SU-DHL-6 (cell line): ENCODE measurements around the gene FAM20A.

ENCODE experiments used
- H2AFZ ChIP-seq: fragments of 200-600 bp; sonication (generic); 2 replicates; pipeline ENCODE4 v1.6.1; 2014; ENCODE audit warnings: low read depth, mild to moderate bottlenecking, moderate library complexity, mixed read lengths, antibody characterized with exemption, low read length; ENCODE audit not compliant: severe bottlenecking
- H3F3A ChIP-seq: fragments of 200-600 bp; shearing (Covaris generic); 2 replicates; pipeline ENCODE4 v1.6.0; 2016; ENCODE audit warnings: antibody characterized with exemption, mild to moderate bottlenecking; ENCODE audit not compliant: insufficient read depth
- H3K27ac ChIP-seq: fragments of 200-600 bp; sonication (generic); 2 replicates; pipeline ENCODE4 v1.5.1; 2016; ENCODE audit warnings: low read depth, mild to moderate bottlenecking, low read length, moderate library complexity, mixed read lengths
- H3K27me3 ChIP-seq: fragments of 200-600 bp; sonication (generic), shearing (Covaris generic); 2 replicates; pipeline ENCODE4 v1.6.0; 2014; ENCODE audit warnings: mild to moderate bottlenecking, low read length
- H3K36me3 ChIP-seq: fragments of 200-600 bp; sonication (generic); 2 replicates; pipeline ENCODE4 v1.6.1; 2014; ENCODE audit warnings: mild to moderate bottlenecking, low read length, mixed read lengths
- H3K4me2 ChIP-seq: fragments of 300-600, 200-600 bp; shearing (Covaris generic), sonication (generic); 2 replicates; pipeline ENCODE4 v1.6.0; 2014; ENCODE audit warnings: low read length, low read depth, mild to moderate bottlenecking; ENCODE audit not compliant: poor library complexity, severe bottlenecking
- H3K4me3 ChIP-seq: fragments of 200-600 bp; sonication (generic); 2 replicates; pipeline ENCODE4 v1.5.1; 2014; ENCODE audit warnings: antibody characterized with exemption, low read length, mild to moderate bottlenecking, mixed read lengths; ENCODE audit not compliant: insufficient read depth, poor library complexity, severe bottlenecking
- H3K79me2 ChIP-seq: fragments of 200-600 bp; sonication (generic); 2 replicates; pipeline ENCODE4 v1.6.1; 2014; ENCODE audit warnings: mild to moderate bottlenecking, low read length, moderate library complexity; ENCODE audit not compliant: insufficient read depth
- H3K9ac ChIP-seq: fragments of 200-600 bp; sonication (generic); 2 replicates; pipeline ENCODE4 v1.7.0; 2014; ENCODE audit warnings: mild to moderate bottlenecking, low read length
- H3K9me2 ChIP-seq: fragments of 200-600 bp; sonication (generic); replicated peaks from 2 replicates; pipeline ENCODE4 v1.6.1; 2014; ENCODE audit warnings: low read length; ENCODE audit not compliant: insufficient read depth
- H3K9me3 ChIP-seq: fragments of 200-600 bp; sonication (generic); 2 replicates; pipeline ENCODE4 v1.6.1; 2014; ENCODE audit warnings: low read length, mixed read lengths; ENCODE audit not compliant: insufficient read depth
- H4K20me1 ChIP-seq: fragments of 200-600 bp; sonication (generic); 2 replicates; pipeline ENCODE4 v1.6.1; 2014; ENCODE audit warnings: low read depth, mild to moderate bottlenecking, antibody characterized with exemption, low read length, moderate library complexity, mixed read lengths
- CTCF ChIP-seq: fragments of 200-600 bp; sonication (generic); IDR thresholded peaks from one replicate; pipeline ENCODE4 v1.5.1; 2017; ENCODE audit warnings: antibody characterized with exemption, mild to moderate bottlenecking, low read length, moderate library complexity; ENCODE audit not compliant: insufficient read depth, poor library complexity, severe bottlenecking
- EZH2phosphoT487 ChIP-seq: fragments of 200-600 bp; sonication (generic), shearing (Covaris generic); conservative IDR thresholded peaks from 2 replicates; pipeline ENCODE4 v1.6.1; 2018; ENCODE audit warnings: mild to moderate bottlenecking, antibody characterized with exemption, low read length, moderate library complexity, mixed read lengths

FAM20A gene

GRCh38 chr17:68542698-68543463, 58.3 kb downstream of the FAM20A start:
- no peaks in the 10 kb centered on the region for H3K79me2 ChIP-seq
- H3K9me3 ChIP-seq, result no peaks in the 10 kb centered on the region
- no peak overlapping the region for H3K4me2 ChIP-seq
- no peaks in the 10 kb centered on the region for H3K9me2 ChIP-seq
- H4K20me1 ChIP-seq, result no peaks in the 10 kb centered on the region
- H3F3A ChIP-seq, result no peaks in the 10 kb centered on the region
- H2AFZ ChIP-seq, result no peak overlapping the region
- H3K4me3 ChIP-seq, result no peak overlapping the region
- no peak overlapping the region for H3K27ac ChIP-seq
- H3K27me3 ChIP-seq, result no peaks in the 10 kb centered on the region
- no peak overlapping the region for H3K9ac ChIP-seq
- TF ChIP-seq CTCF (no peak), EZH2phosphoT487 (no peak)
- H3K36me3 ChIP-seq, result no peaks in the 10 kb centered on the region

- Histone ChIP-seq H3K36me3 (no peaks in the 10 kb centered on the region), H2AFZ (no peak overlapping the region), H3K79me2 (no peaks in the 10 kb centered on the region), H3K9ac (no peak overlapping the region), H3K4me3 (no peak overlapping the region), H3K4me2 (no peak overlapping the region), H4K20me1 (no peaks in the 10 kb centered on the region), H3K9me2 (no peaks in the 10 kb centered on the region), H3K27ac (no peak overlapping the region), H3K9me3 (no peaks in the 10 kb centered on the region), H3K27me3 (no peaks in the 10 kb centered on the region), H3F3A (no peaks in the 10 kb centered on the region)
- TF ChIP-seq EZH2phosphoT487, result no peak
- no peak for TF ChIP-seq CTCF
Measured at GRCh38 chr17:68541816-68542215, 59.4 kb downstream of the FAM20A start.

GRCh38 chr17:68540981-68541380, 60.2 kb downstream of the FAM20A start:
- no peak overlapping the region for H3K9ac ChIP-seq
- H3F3A ChIP-seq, result no peaks in the 10 kb centered on the region
- H2AFZ ChIP-seq, result no peak overlapping the region
- no peak overlapping the region for H3K4me3 ChIP-seq
- no peaks in the 10 kb centered on the region for H3K9me3 ChIP-seq
- H3K36me3 ChIP-seq, result no peaks in the 10 kb centered on the region
- H3K27me3 ChIP-seq, result no peaks in the 10 kb centered on the region
- H3K27ac ChIP-seq, result no peak overlapping the region
- H4K20me1 ChIP-seq, result no peaks in the 10 kb centered on the region
- H3K79me2 ChIP-seq, result no peaks in the 10 kb centered on the region
- H3K9me2 ChIP-seq, result no peaks in the 10 kb centered on the region
- H3K4me2 ChIP-seq, result no peak overlapping the region
- TF ChIP-seq CTCF (no peak), EZH2phosphoT487 (no peak)
